HUES48 (cell line): ENCODE data around the gene KCNJ6.

Source experiments
- H3K27ac ChIP-seq: one replicate; pipeline ENCODE4 v1.7.0; 2013; ENCODE audit warnings: low read depth, low read length, inconsistent platforms
- H3K27me3 ChIP-seq: 2 replicates; pipeline ENCODE4 v1.6.1; 2013; ENCODE audit warnings: mild to moderate bottlenecking, low read length; ENCODE audit not compliant: control insufficient read depth, insufficient read depth
- H3K36me3 ChIP-seq: 2 replicates; pipeline ENCODE4 v1.6.1; 2013; ENCODE audit warnings: low read length; ENCODE audit not compliant: control insufficient read depth, insufficient read depth
- H3K4me1 ChIP-seq: 2 replicates; pipeline ENCODE4 v1.6.1; 2013; ENCODE audit warnings: mild to moderate bottlenecking, low read length; ENCODE audit not compliant: control insufficient read depth, insufficient read depth
- H3K4me3 ChIP-seq: 2 replicates; pipeline ENCODE4 v1.5.1; 2013; ENCODE audit warnings: mild to moderate bottlenecking, low read depth, low read length
- H3K9ac ChIP-seq: 2 replicates; pipeline ENCODE4 v1.6.1; 2013; ENCODE audit warnings: mild to moderate bottlenecking, low read depth, low read length, moderate library complexity
- H3K9me3 ChIP-seq: 2 replicates; pipeline ENCODE4 v1.6.1; 2013; ENCODE audit warnings: low read length; ENCODE audit not compliant: control insufficient read depth, insufficient read depth

Gene KCNJ6

DNA sequence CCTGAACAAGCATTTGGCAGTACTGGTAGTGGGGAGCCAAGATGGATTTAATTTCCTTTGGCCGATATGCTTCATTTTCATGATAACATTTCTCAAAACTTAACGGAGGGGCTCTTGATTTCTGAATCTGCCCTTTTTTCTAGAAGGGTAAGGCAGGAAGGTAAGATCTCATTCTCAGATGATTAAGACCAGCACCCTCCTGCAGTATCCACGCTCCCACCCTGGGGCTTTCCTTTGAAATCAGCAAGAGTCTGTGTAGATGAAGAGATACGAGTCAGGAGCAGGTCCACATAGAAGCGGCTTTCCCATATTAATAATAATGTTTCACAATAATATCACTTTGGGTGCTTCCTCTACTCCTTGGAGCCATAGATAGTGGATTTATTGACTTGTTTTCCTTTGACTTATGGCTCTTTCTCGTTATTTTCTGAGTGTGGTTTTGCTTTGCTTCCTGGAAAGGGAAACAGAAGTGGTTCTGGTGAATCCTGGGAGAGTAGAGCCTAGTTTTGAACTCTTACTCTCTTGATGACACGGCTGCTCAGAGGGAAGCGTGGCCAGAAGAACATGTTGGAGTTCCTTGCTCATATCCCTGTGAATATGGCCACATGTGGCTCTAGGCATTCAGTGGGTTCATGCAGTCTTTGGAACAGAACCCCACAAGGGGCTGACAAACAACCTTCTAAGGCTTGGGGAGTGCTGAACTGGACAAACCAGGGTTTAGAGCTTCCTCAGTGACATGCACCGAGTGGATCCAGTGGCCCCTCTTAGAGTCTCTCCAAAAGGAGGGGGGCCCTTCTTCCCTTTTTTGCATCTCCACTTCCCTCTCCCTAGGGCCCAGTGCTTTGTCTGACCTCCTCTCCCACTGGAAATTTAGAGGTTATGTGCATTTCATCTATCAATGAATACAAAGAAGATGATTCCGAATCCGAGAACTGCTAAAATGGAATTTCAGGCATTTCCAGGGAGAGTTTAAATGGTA lies 354.0 kb downstream of the KCNJ6 start:
- Histone ChIP-seq H3K27me3 (peaks cover 14% of the 10 kb centered on the region), H3K4me3 (no peak overlapping the region), H3K9me3 (no peaks in the 10 kb centered on the region), H3K27ac (no peak overlapping the region), H3K4me1 (peaks cover 12% of the 10 kb centered on the region), H3K9ac (no peak overlapping the region), H3K36me3 (no peaks in the 10 kb centered on the region)

DNA sequence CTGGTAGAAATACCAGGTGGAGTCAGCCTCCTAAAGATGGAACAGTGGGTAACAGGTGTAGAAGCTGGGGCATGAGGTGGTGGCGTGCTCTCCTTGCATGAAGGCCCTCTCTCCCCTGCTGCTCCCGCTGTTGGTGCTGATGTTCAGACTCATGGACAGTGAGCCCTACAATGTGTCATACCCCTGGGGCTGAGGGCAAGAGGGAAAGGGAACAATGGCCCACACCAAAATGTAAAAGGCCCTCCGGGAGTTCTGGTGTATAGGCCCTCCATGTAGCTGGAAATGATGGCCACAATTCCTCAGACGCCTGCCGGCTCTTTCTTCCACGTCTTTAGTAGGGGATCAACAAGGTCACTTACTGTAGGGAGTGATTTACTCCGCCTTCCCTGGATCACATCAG lies 354.8 kb downstream of the KCNJ6 start:
- peaks cover 14% of the 10 kb centered on the region for H3K27me3 ChIP-seq
- no peak overlapping the region for H3K27ac ChIP-seq
- H3K36me3 ChIP-seq = no peaks in the 10 kb centered on the region
- H3K4me1 ChIP-seq = peaks cover 12% of the 10 kb centered on the region
- H3K4me3 ChIP-seq = no peak overlapping the region
- H3K9ac ChIP-seq = no peak overlapping the region
- H3K9me3 ChIP-seq = no peaks in the 10 kb centered on the region

DNA sequence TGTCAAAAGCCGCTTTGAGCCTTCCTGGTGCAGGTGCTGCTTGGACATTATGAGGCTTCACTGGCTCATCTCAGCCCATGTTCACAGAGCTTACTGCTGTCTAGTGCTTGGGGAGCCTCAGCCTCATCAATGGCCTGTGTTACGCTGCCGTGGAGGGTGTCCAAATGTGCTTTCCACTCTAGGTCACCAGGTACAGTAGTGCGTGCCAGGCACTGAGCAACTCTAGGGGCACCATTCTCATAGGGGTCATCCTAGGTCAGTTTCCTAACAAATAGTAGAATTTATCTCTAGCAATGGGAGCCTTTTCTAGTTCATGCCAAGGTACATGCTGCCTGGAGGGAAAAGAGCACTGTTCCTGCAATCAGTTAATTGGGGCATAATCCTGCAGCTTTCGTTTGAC lies 355.9 kb downstream of the KCNJ6 start:
- Histone ChIP-seq H3K4me3 (no peak overlapping the region), H3K27ac (no peak overlapping the region), H3K9me3 (no peaks in the 10 kb centered on the region), H3K36me3 (no peaks in the 10 kb centered on the region), H3K4me1 (peaks cover 12% of the 10 kb centered on the region), H3K9ac (no peak overlapping the region), H3K27me3 (peaks cover 14% of the 10 kb centered on the region)

- Histone ChIP-seq H3K36me3 (no peaks in the 10 kb centered on the region), H3K9ac (no peak overlapping the region), H3K9me3 (no peaks in the 10 kb centered on the region), H3K27ac (no peak overlapping the region), H3K27me3 (peaks cover 14% of the 10 kb centered on the region), H3K4me3 (no peak overlapping the region), H3K4me1 (no peaks in the 10 kb centered on the region)
Measured at GRCh38 chr21:37558676-37559211, 357.5 kb downstream of the KCNJ6 start.
